Neuron (in vitro differentiated cells): Measurements from ENCODE around the gene GNGT2.

ENCODE experiments used
- H2AFZ ChIP-seq: one replicate; pipeline ENCODE4 v1.6.1; 2013; ENCODE audit warnings: low read depth, mild to moderate bottlenecking, inconsistent platforms, low read length, moderate library complexity
- H3K27me3 ChIP-seq: one replicate; pipeline ENCODE4 v1.6.1; 2013; ENCODE audit warnings: low read length; ENCODE audit not compliant: insufficient read depth
- H3K36me3 ChIP-seq: one replicate; pipeline ENCODE4 v1.6.1; 2013; ENCODE audit warnings: low read length; ENCODE audit not compliant: insufficient read depth
- H3K4me1 ChIP-seq: one replicate; pipeline ENCODE4 v1.6.1; 2013; ENCODE audit warnings: low read length; ENCODE audit not compliant: insufficient read depth
- H3K4me3 ChIP-seq: 2 replicates; pipeline ENCODE4 v1.5.1; 2013; ENCODE audit warnings: mild to moderate bottlenecking, low read length, moderate library complexity
- H3K9me3 ChIP-seq: one replicate; pipeline ENCODE4 v1.6.1; 2013; ENCODE audit warnings: low read length

GNGT2 gene

DNA sequence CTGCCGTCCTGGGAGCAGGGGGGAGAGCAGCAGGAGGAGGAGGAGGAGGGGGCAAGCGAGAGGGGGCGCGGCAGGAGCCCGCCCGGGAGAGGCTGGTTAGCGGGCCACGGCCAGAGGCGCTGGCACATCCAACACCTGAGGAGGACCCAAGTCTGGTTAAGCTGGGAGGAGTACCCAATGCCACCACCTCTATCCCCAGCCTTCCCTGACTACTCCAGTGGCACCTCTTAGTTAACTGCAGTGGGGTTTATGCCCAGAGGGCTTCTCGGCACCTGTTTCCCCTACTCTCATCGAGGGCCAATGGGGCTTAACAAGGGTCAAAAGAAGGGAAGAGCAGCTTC is 14.6 kb upstream of the GNGT2 start:
- Histone ChIP-seq H3K4me3 (no peak overlapping the region), H3K9me3 (no peaks in the 10 kb centered on the region), H3K27me3 (peaks cover 69% of the 10 kb centered on the region), H2AFZ (no peak overlapping the region), H3K36me3 (no peaks in the 10 kb centered on the region), H3K4me1 (no peaks in the 10 kb centered on the region)

DNA sequence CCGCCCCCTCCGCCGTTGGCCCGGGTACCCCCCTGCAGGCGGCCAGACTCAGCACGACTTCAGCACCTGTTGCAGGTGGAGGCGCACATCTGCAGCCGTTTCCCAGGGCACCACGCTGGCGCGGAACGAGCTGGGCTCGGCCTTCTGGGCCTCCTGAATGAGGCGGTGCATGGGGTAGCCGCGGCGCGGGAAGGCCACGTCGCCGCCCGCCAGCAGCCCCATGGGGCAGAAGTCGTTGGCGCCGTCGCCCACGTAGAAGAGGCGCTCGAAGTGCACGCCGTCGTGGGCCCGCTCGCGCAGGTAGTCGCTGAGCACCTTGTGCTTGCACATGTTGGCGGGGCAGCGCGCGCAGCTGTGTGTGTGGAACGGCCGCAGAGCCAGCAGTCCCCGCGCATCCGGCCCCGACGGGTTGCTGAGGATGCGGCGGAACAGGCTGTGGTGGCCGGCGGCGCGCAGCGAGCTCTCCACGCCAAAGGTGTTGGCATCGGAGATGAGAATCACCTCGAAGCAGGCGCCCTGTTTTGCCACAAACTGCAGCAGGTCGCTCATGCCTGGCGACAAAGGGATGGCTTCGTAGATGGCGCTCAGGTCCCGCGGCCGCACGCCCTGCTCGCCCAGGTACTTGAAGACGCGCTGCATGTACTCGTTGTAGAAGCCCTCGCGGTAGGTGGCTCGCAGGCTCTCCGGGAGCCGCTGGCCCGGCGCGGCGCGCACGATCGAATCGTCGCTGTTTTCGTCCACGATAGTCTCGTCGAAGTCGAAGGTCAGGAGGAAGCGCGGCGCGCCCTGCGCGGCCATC is 14.0 kb upstream of the GNGT2 start:
- no peak overlapping the region for H3K4me3 ChIP-seq
- no peaks in the 10 kb centered on the region for H3K4me1 ChIP-seq
- peaks cover 64% of the 10 kb centered on the region for H3K27me3 ChIP-seq

DNA sequence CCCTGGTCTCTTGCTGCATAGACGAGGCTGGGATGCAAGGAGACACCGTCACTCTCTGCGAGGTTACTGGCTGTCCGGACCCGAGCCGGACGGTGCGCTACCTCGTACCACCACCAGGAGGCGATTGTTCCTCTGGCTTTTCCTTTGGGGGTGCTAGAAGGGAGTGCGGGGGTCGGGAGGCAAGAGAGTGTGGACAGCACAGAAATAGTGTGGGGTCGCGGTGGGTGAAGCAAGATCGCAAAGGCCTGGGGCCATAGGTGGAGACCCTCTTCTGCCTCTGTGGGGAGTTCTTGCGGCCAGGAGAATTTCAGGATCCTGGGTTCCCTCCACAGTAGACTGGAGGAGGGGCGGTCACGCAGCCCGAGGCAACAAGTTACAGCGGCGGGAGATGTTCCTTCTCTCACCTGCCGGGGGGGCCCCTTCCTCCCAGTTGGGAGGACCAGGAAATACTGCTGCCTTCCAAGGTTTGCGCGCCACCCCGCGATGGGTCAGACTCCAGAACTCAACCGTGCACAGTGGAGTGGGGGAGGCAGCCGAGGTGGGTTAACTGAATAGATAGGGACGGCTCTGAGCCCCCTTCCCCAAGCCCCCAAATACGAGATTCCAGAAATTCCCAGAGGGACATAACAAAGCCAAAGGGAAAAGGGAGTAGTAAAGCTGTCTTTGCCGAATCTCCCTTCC is 13.3 kb upstream of the GNGT2 start:
- Histone ChIP-seq H3K4me1 (no peaks in the 10 kb centered on the region), H3K9me3 (no peaks in the 10 kb centered on the region), H3K27me3 (peaks cover 59% of the 10 kb centered on the region), H3K4me3 (no peak overlapping the region), H3K36me3 (no peaks in the 10 kb centered on the region), H2AFZ (no peak overlapping the region)

More for the DNA sequence above, 14.0 kb upstream of the GNGT2 start:
- Histone ChIP-seq H3K9me3 (no peaks in the 10 kb centered on the region), H3K36me3 (no peaks in the 10 kb centered on the region), H2AFZ (no peak overlapping the region)

DNA sequence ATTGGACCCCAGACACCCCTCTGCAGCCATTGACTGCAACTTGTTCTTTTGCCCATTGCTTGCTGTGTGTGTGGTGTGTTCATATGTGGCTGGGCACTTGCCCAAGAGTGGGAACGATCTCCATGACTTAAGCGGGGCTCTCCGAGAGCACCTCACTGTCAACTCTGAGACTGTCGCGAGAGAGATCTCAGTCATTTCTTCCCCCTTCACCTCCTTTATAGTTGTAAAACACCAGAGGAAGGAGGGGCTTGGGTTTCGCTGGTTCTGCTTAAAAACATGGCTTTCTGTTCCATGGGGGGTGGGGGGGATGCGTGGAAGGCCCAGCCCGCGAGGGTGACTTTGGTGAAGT is 12.8 kb upstream of the GNGT2 start:
- no peak overlapping the region for H3K4me3 ChIP-seq
- no peaks in the 10 kb centered on the region for H3K36me3 ChIP-seq
- H2AFZ ChIP-seq, result no peak overlapping the region
- no peaks in the 10 kb centered on the region for H3K4me1 ChIP-seq
- no peaks in the 10 kb centered on the region for H3K9me3 ChIP-seq
- H3K27me3 ChIP-seq, result peaks cover 60% of the 10 kb centered on the region

DNA sequence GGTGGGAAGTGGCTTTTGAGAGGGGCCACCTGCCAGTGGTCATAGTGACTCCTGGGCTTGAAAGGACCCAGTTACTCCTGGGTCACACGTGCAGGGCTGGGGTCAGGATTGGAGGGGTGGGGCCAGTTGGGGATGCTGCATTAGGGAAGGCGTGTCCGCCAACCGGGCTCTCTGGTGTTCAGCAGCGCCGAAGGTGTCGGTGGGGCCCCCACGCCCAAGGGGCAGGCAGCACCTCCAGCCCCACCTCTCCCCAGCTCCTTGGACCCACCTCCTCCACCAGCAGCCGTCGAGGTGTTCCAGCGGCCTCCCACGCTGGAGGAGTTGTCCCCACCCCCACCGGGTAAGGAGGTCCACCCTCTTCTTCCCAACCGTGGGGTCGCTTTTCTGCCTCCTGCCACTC is 9.6 kb upstream of the GNGT2 start:
- Histone ChIP-seq H3K4me3 (no peak overlapping the region), H3K4me1 (no peaks in the 10 kb centered on the region), H3K9me3 (no peaks in the 10 kb centered on the region), H3K27me3 (peaks cover 36% of the 10 kb centered on the region), H2AFZ (no peak overlapping the region), H3K36me3 (no peaks in the 10 kb centered on the region)

DNA sequence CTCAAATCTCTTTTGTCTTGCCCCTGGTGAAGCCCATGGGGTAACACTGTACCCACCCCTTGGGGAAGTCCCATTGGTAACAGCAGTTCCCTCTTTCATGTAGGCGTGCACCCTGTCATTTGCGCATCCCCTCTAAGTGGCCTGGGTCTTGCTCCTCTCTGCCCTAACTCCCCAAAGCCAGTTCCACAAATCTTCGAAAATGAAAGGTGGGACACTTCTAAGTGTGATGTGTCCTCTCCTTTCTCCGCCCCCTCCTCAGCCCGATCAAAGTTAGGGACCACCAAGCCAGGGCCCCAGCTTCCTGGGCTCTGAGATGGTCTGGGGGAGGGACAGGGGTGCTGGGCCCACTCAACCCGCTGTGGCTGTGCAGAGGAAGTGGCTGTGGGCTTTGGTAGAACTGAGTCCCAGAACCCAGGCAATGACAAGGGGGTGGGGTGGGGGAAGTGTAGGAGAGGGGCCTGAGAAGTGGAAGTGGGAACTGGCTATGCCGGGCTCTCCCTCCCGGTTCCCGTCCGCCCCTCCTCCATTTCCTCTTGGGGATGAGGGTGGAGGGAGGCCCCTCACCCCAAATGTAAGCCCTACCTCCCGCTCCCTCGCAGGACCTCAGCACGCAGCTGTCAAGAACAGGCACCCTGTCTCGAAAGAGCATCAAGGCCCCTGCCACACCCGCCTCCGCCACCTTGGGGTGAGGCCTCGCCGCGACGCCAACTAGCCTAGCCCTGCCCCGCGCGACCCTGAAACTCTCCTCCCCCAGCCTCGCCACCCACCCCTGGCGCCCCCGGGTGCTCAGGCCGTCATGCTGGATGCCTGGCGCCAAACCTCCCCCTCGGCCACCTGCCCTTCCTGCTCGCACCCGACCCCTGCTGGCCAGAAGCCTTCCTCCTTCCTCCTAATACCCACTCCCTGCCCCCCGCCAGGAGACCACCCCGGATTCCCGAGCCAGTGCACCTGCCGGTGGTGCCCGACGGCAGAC is 8.9 kb upstream of the GNGT2 start:
- H3K4me3 ChIP-seq, result no peak overlapping the region
- H2AFZ ChIP-seq, result no peak overlapping the region
- no peaks in the 10 kb centered on the region for H3K9me3 ChIP-seq
- H3K36me3 ChIP-seq, result no peaks in the 10 kb centered on the region
- no peaks in the 10 kb centered on the region for H3K4me1 ChIP-seq
- peaks cover 29% of the 10 kb centered on the region for H3K27me3 ChIP-seq

DNA sequence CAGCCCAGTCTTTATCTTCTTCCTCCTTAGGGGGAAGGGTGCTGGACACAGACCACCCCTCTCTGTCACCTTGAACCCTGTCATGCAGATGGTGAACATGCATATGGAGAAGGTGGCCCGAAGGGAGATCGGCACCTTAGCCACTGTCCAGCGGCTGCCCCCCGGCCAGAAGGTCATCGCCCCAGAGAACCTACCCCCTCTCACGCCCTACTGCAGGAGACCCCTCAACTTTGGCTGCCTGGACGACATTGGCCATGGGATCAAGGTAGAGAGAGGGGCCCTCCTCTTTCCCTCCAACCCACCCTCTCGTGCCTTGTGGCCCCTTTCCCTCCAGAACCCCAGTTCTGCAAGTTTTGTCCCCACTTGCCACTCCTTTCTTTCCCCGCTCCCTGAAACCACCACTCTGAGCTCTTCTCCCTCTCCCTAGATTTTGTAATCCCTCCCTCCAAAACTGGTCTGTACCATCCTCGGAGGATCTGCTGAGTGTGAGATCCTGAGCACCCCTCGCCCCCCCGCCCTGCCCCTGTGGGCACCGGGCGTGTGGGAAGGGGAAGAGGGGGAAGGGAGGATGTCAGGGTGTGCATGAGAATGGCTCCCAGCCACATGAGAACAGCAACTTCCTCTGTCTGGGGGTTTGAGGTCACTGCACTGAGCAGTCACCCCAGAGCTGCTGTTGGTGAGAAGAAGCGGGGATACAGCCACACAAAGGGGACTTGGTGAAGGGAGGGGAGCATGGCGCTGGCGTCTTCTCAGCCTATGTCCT is 7.5 kb upstream of the GNGT2 start:
- H2AFZ ChIP-seq, result no peak overlapping the region

DNA sequence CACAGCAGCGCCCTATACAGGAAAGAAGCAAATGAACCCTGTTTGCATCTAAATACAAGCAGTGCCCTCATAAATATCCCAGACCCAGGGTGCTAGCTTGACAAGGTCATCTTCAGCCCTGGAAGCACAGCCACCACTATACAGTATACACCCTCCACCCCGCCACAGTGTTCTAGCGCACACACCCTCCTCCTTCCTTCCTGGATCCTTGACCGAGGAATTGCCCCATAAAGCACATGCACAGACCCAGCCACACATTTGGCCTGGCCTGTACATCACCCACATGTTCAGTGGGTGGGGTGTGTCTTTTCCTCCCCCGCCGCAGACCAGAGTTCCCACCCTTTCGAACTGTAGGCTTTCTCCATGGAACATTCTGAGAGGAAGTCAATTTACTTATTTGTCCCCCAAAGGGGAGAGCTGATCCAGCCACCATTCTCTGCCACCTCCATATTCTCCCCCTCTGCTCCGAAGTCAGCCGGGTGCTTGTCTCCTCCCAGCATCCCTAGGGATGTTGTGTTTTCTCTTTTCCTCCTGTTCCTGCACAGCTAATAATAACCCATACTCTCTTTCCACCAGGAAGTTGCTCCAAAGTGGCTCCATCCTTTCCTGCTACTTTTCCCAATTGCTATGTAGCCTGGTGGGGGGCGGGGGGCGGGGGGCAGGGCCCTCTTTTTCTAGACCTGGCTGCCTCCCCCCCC is 6.7 kb upstream of the GNGT2 start:
- H3K27me3 ChIP-seq, result peaks cover 8% of the 10 kb centered on the region
- H3K4me1 ChIP-seq, result no peaks in the 10 kb centered on the region
- no peak overlapping the region for H2AFZ ChIP-seq
- H3K36me3 ChIP-seq, result no peaks in the 10 kb centered on the region
- H3K9me3 ChIP-seq, result no peaks in the 10 kb centered on the region
- H3K4me3 ChIP-seq, result no peak overlapping the region

More for the DNA sequence above, 7.5 kb upstream of the GNGT2 start:
- H3K4me3 ChIP-seq, result no peak overlapping the region
- H3K9me3 ChIP-seq, result no peaks in the 10 kb centered on the region
- H3K27me3 ChIP-seq, result peaks cover 15% of the 10 kb centered on the region
- H3K4me1 ChIP-seq, result no peaks in the 10 kb centered on the region
- H3K36me3 ChIP-seq, result no peaks in the 10 kb centered on the region

DNA sequence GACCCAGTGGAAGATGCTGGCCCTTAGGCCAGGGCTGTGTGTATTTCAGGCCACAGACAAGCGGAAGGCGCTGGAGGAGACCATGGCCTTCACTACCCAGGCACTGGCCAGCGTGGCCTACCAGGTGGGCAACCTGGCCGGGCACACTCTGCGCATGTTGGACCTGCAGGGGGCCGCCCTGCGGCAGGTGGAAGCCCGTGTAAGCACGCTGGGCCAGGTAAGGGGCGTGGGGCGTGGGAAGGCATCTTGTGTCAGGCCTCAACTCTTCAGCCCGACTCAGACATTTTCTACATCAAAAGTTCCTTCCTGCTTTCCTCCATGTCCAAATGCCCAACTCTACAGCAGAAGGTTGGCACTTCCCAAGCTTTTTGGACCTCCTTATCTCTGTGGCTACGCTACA is 6.1 kb upstream of the GNGT2 start:
- H3K27me3 ChIP-seq, result peaks cover 4% of the 10 kb centered on the region
- no peaks in the 10 kb centered on the region for H3K9me3 ChIP-seq
- no peaks in the 10 kb centered on the region for H3K4me1 ChIP-seq
- no peaks in the 10 kb centered on the region for H3K36me3 ChIP-seq
- no peak overlapping the region for H3K4me3 ChIP-seq
- no peak overlapping the region for H2AFZ ChIP-seq

DNA sequence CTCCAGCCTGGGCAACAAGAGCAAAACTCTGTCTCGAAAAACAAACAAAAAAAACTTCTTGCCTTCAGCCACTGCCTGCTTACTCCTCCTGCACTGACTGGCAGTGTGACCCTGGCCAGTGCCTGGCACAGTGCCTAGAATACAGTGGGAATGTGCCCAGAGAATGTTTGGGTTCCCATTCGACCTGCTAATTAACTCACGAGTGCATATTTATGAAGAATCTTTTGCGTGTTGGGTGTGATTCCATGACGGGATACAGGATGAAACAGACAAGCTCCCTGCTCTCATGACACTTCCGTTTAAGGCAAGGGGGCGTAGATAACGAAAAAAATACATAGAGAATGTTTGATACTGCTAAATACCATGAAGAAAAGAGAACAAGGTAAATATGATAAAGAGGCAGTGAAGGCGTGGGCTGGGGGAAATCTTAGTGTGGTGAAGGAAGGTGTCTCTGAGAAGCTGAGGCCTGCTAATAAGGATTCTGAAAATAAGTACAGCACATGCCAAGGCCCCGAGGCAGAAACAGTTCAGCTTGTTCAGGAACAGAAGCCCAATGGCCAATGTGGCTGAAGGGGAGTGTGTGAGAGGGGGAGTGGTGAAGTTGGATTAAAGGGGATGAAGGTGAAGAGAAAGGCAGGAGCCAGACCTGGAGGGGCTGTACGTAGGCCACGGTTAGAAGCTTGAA is 4.4 kb upstream of the GNGT2 start:
- H3K4me3 ChIP-seq, result no peak overlapping the region
- no peaks in the 10 kb centered on the region for H3K4me1 ChIP-seq
- no peaks in the 10 kb centered on the region for H3K9me3 ChIP-seq
- no peak overlapping the region for H2AFZ ChIP-seq
- peaks cover 12% of the 10 kb centered on the region for H3K27me3 ChIP-seq
- H3K36me3 ChIP-seq, result no peaks in the 10 kb centered on the region

DNA sequence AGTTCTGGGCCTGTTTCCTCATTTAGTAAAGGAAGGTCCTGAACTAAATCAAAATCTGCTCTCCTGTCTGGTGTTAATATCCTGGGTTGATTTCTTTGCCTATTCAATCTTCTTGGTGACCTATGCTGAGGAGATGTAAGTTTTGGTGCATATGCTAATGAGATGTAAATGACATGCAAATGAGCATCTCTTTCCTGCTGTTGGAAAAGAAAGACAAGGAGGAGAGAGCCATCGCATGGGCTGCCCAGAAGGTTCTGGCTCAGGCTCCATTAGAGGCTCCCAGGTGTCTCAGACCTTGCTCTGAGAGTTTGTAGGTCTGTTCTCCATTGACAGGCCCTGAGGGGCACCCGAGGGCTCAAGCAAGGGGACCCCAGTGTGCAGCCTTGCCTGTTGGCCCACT is 3.5 kb upstream of the GNGT2 start:
- Histone ChIP-seq H3K9me3 (no peaks in the 10 kb centered on the region), H3K36me3 (no peaks in the 10 kb centered on the region), H3K4me1 (no peaks in the 10 kb centered on the region), H3K27me3 (peaks cover 19% of the 10 kb centered on the region), H2AFZ (no peak overlapping the region), H3K4me3 (no peak overlapping the region)

DNA sequence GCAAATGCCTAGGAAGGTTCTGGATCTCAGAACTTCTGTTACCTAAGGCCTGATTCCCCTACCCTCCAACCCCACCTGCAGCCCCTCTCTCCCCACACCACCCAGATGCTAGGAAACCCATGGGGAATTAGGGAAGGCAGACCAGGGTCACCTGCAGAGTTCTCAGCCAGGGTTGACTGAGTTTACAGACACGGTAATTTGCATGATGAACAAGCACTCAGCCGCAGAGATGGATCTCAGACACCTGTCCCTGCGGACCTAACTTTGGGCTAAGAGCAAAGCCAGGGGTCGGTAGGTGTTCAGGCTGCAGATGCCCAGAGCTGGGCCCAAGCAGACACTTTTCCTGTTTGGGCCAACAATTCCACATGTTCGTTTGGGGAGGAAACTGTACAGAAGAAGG is 3.0 kb upstream of the GNGT2 start:
- Histone ChIP-seq H3K36me3 (no peaks in the 10 kb centered on the region), H2AFZ (no peak overlapping the region)

More for the DNA sequence above, 3.0 kb upstream of the GNGT2 start:
- Histone ChIP-seq H3K27me3 (peaks cover 20% of the 10 kb centered on the region), H3K9me3 (no peaks in the 10 kb centered on the region), H3K4me1 (no peaks in the 10 kb centered on the region), H3K4me3 (no peak overlapping the region)
